ENCODE measurements around the gene TMEM171.

DNA sequence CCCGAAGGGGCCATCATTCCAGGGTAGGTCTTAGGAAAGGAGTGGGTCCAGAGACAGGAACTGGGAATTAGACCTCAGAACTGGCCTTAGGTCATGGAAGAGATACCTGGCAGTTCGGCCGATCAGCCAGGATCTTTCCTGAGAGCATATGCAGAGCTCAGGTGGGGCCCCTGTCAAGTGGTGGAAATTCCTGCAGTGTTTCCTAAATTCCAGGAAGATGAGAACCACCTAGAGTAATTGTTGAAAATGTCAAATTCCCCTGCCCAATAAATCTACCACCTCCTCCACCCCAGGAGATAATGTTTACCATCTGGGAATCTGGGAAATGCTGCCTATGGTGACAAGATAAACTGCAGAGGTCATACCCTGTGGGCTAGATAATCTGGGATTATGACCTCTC is 14.6 kb downstream of the TMEM171 start:
- TF ChIP-seq, protein P1, sequence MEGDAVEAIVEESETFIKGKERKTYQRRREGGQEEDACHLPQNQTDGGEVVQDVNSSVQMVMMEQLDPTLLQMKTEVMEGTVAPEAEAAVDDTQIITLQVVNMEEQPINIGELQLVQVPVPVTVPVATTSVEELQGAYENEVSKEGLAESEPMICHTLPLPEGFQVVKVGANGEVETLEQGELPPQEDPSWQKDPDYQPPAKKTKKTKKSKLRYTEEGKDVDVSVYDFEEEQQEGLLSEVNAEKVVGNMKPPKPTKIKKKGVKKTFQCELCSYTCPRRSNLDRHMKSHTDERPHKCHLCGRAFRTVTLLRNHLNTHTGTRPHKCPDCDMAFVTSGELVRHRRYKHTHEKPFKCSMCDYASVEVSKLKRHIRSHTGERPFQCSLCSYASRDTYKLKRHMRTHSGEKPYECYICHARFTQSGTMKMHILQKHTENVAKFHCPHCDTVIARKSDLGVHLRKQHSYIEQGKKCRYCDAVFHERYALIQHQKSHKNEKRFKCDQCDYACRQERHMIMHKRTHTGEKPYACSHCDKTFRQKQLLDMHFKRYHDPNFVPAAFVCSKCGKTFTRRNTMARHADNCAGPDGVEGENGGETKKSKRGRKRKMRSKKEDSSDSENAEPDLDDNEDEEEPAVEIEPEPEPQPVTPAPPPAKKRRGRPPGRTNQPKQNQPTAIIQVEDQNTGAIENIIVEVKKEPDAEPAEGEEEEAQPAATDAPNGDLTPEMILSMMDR (conservative IDR thresholded peaks at IDR 0.05; ENCODE audit: low read depth, low read length): no peak
- TF ChIP-seq MAZ (IDR thresholded peaks at IDR 0.05; ENCODE audit: borderline replicate concordance, low read depth, low read length) (no peak), MAFK (IDR thresholded peaks at IDR 0.05; ENCODE audit: low read depth, low read length) (no peak), RCOR1 (IDR thresholded peaks at IDR 0.05; ENCODE audit: insufficient replicate concordance, low read length) (no peak), POLR2A (IDR thresholded peaks at IDR 0.05; ENCODE audit: low read depth, low read length) (no peak), RFX5 (IDR thresholded peaks at IDR 0.05; ENCODE audit: low read depth, low read length) (no peak), RAD21 (IDR thresholded peaks at IDR 0.05; ENCODE audit: low read length) (no peak), CEBPB (IDR thresholded peaks at IDR 0.05; ENCODE audit: low read depth, low read length) (no peak), SMC3 (IDR thresholded peaks at IDR 0.05; ENCODE audit: low read depth, low read length) (no peak), MXI1 (IDR thresholded peaks at IDR 0.05; ENCODE audit: borderline replicate concordance, low read depth, low read length) (no peak), BHLHE40 (IDR thresholded peaks at IDR 0.05; ENCODE audit: low read depth, low read length) (no peak)
- TF ChIP-seq, protein P2, sequence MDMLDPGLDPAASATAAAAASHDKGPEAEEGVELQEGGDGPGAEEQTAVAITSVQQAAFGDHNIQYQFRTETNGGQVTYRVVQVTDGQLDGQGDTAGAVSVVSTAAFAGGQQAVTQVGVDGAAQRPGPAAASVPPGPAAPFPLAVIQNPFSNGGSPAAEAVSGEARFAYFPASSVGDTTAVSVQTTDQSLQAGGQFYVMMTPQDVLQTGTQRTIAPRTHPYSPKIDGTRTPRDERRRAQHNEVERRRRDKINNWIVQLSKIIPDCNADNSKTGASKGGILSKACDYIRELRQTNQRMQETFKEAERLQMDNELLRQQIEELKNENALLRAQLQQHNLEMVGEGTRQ (IDR thresholded peaks at IDR 0.05; ENCODE audit: low read depth, low read length): no peak
